Astrocyte (in vitro differentiated cells and primary cell): Measurements from ENCODE around the gene TUFT1.

Experiments used
- CTCF ChIP-seq: IDR thresholded peaks from 2 replicates; pipeline ENCODE4 v1.5.1; 2011; ENCODE audit warnings: low read depth, mild to moderate bottlenecking, inconsistent platforms, low read length, moderate library complexity; ENCODE audit not compliant: insufficient read depth
- EZH2 ChIP-seq: IDR thresholded peaks from 2 replicates; pipeline ENCODE4 v1.6.1; 2012; ENCODE audit warnings: mild to moderate bottlenecking, low read length, inconsistent platforms; ENCODE audit not compliant: insufficient read depth

- TF ChIP-seq CTCF, result no peak
- TF ChIP-seq EZH2, result no peak
Observed at GRCh38 chr1:151619489-151620093, 79.5 kb downstream of the TUFT1 start.
